Smooth muscle cell (in vitro differentiated cells): Measurements from ENCODE around the gene TMEM242. TPM values are rescaled to one million over a fixed set of nuclear protein-coding genes. Genes with fewer than 3 reads are reported as not detected.

Experiments
- DNase-seq: peaks from one replicate; lab custom pipeline; 2025; ENCODE audit not compliant: unreplicated experiment; lab: John Stamatoyannopoulos, UW
- H2AFZ ChIP-seq: fragments of 200-600 bp; sonication (generic); 2 replicates; pipeline ENCODE4 v1.6.0; 2016; ENCODE audit warnings: antibody characterized with exemption, low read depth, mild to moderate bottlenecking
- H3F3A ChIP-seq: fragments of 200-600 bp; sonication (generic); 2 replicates; pipeline ENCODE4 v1.6.0; 2017; ENCODE audit warnings: antibody characterized with exemption, low read depth
- H3K27ac ChIP-seq: fragments of 200-600 bp; sonication (generic); 2 replicates; pipeline ENCODE4 v1.5.1; 2016; ENCODE audit warnings: low read depth, mild to moderate bottlenecking
- H3K27me3 ChIP-seq: fragments of 200-600 bp; sonication (generic); 2 replicates; pipeline ENCODE4 v1.6.1; 2016; ENCODE audit warnings: low read depth, mild to moderate bottlenecking
- H3K36me3 ChIP-seq: fragments of 200-600 bp; sonication (generic); 2 replicates; pipeline ENCODE4 v1.5.1; 2016; ENCODE audit warnings: low read depth
- H3K4me1 ChIP-seq: fragments of 200-600 bp; sonication (generic); 2 replicates; pipeline ENCODE4 v1.5.1; 2016; ENCODE audit warnings: low read depth
- H3K4me2 ChIP-seq: fragments of 200-600 bp; sonication (generic); 2 replicates; pipeline ENCODE4 v1.6.0; 2016; ENCODE audit warnings: mild to moderate bottlenecking
- H3K4me3 ChIP-seq: fragments of 200-600 bp; sonication (generic); 2 replicates; pipeline ENCODE4 v1.5.1; 2016; ENCODE audit warnings: mild to moderate bottlenecking
- H3K79me2 ChIP-seq: fragments of 200-600 bp; sonication (generic); 2 replicates; pipeline ENCODE4 v1.6.0; 2016; ENCODE audit warnings: low read depth, mild to moderate bottlenecking
- H3K9ac ChIP-seq: fragments of 200-600 bp; sonication (generic); 2 replicates; pipeline ENCODE4 v1.6.0; 2016; ENCODE audit warnings: low read depth
- H3K9me3 ChIP-seq: fragments of 200-600 bp; sonication (generic); replicated peaks from 2 replicates; pipeline ENCODE4 v1.5.1; 2016; ENCODE audit warnings: low read depth
- H4K20me1 ChIP-seq: fragments of 200-600 bp; sonication (generic); 2 replicates; pipeline ENCODE4 v1.6.0; 2016; ENCODE audit warnings: low read depth
- CTCF ChIP-seq: fragments of 200-600 bp; sonication (generic); IDR thresholded peaks from 2 replicates; pipeline ENCODE4 v1.5.1; 2017; ENCODE audit warnings: borderline replicate concordance, mild to moderate bottlenecking, antibody characterized with exemption; ENCODE audit not compliant: insufficient read depth, poor library complexity, severe bottlenecking
- WGBS: methylation state at CpG from one replicate; pipeline ENCODE4 v1.1.7; 2016; ENCODE audit warnings: low lambda C conversion rate; 5-methylcytosine and 5-hydroxymethylcytosine counted together
- polyA plus RNA-seq: library from polyadenylated mRNA; unstranded; fragments of >200 nt; fragmentation: Nextera tagmentation; extraction: Ambion mirVana; gene quantifications from 2 replicates; pipeline ENCODE4 v1.2.1, GENCODE V29; 2016
- total RNA-seq: library from RNA; depleted of rRNA; stranded (reverse); fragments of >200 nt; gene quantifications from 2 replicates; pipeline ENCODE4 v1.2.3, GENCODE V29; 2014

TMEM242 gene
- total and polyA plus RNA-seq, 2 experiments from 2014 or later, result 7.0 to 13.3 TPM

GRCh38 chr6:157282284-157282683 is 41.0 kb downstream of the TMEM242 start:
- Histone ChIP-seq H3K4me1 (no peaks in the 10 kb centered on the region), H2AFZ (no peak overlapping the region), H3K4me2 (no peak overlapping the region), H3K9me3 (no peaks in the 10 kb centered on the region), H3K9ac (no peak overlapping the region), H3F3A (no peaks in the 10 kb centered on the region), H3K4me3 (no peak overlapping the region), H3K27ac (no peak overlapping the region), H3K27me3 (no peaks in the 10 kb centered on the region), H3K79me2 (no peaks in the 10 kb centered on the region), H3K36me3 (no peaks in the 10 kb centered on the region), H4K20me1 (no peaks in the 10 kb centered on the region)
- no peak for DNase-seq
- WGBS, result 88% methylated on average over 7 of the region's 7 CpGs
- no peak for TF ChIP-seq CTCF

GRCh38 chr6:157281570-157281969 is 41.7 kb downstream of the TMEM242 start:
- H3K9ac ChIP-seq, result no peak overlapping the region
- no peaks in the 10 kb centered on the region for H3K4me1 ChIP-seq
- H4K20me1 ChIP-seq, result no peaks in the 10 kb centered on the region
- no peak overlapping the region for H3K4me3 ChIP-seq
- TF ChIP-seq CTCF, result peak; percentile 15
- 78% methylated on average over 8 of the region's 9 CpGs for WGBS
- H3K27ac ChIP-seq, result no peak overlapping the region
- H3K4me2 ChIP-seq, result no peak overlapping the region
- no peaks in the 10 kb centered on the region for H3K36me3 ChIP-seq
- H3K9me3 ChIP-seq, result no peaks in the 10 kb centered on the region
- H3K79me2 ChIP-seq, result no peaks in the 10 kb centered on the region
- H2AFZ ChIP-seq, result no peak overlapping the region
- DNase-seq, result no peak
- H3F3A ChIP-seq, result no peaks in the 10 kb centered on the region
- H3K27me3 ChIP-seq, result no peaks in the 10 kb centered on the region

- no peak overlapping the region for H3K27ac ChIP-seq
- H3K27me3 ChIP-seq, result no peaks in the 10 kb centered on the region
- WGBS, result 73% methylated on average over 6 of the region's 9 CpGs
- H3F3A ChIP-seq, result no peaks in the 10 kb centered on the region
- no peak for DNase-seq
- H2AFZ ChIP-seq, result no peak overlapping the region
- no peaks in the 10 kb centered on the region for H3K9me3 ChIP-seq
- no peaks in the 10 kb centered on the region for H3K79me2 ChIP-seq
- no peaks in the 10 kb centered on the region for H4K20me1 ChIP-seq
- H3K36me3 ChIP-seq, result no peaks in the 10 kb centered on the region
- no peaks in the 10 kb centered on the region for H3K4me1 ChIP-seq
- TF ChIP-seq CTCF, result no peak
- no peak overlapping the region for H3K4me3 ChIP-seq
- H3K9ac ChIP-seq, result no peak overlapping the region
- H3K4me2 ChIP-seq, result no peak overlapping the region
Observed at GRCh38 chr6:157280947-157281346, 42.4 kb downstream of the TMEM242 start.

GRCh38 chr6:157280157-157280556 is 43.2 kb downstream of the TMEM242 start:
- H3K27me3 ChIP-seq, result no peaks in the 10 kb centered on the region
- H3K4me2 ChIP-seq, result no peak overlapping the region
- no peaks in the 10 kb centered on the region for H3K4me1 ChIP-seq
- WGBS, result 46% methylated on average over 16 of the region's 17 CpGs
- no peaks in the 10 kb centered on the region for H3K9me3 ChIP-seq
- H3K36me3 ChIP-seq, result no peaks in the 10 kb centered on the region
- H3K79me2 ChIP-seq, result no peaks in the 10 kb centered on the region
- no peak overlapping the region for H3K9ac ChIP-seq
- H3K4me3 ChIP-seq, result no peak overlapping the region
- H2AFZ ChIP-seq, result no peak overlapping the region
- no peak for DNase-seq
- H3F3A ChIP-seq, result no peaks in the 10 kb centered on the region
- no peak overlapping the region for H3K27ac ChIP-seq
- TF ChIP-seq CTCF, result no peak
- H4K20me1 ChIP-seq, result no peaks in the 10 kb centered on the region
